Measurements from ENCODE around the gene DUOX2.
"Not testable (repeated sequence)": the region's sequence is repeated elsewhere in the genome, so short reads cannot be mapped to it uniquely, and the experiment has no call there.

The DUOX2 gene

DNA sequence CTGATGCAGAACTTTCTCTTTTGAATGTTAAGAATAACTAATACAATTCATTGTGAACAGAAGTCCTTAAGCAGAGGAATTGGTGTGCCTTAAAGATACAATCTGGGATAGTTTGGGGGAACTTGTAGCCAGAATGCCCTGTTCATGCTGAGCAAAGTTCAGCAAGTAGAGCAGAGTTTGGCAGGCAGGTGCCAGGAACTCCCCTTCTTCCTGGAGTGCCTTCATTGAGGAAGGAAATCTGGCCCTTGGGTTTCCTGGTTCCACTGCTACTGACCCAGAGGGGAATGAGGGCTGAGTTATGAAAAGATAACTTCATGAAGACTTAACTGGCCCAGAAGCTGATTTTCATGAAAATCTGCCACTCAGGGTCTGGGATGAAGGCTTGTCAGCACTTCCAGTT lies 40.4 kb downstream of the DUOX2 start:
- DNase-seq (ENCODE audit: low read depth, low spot score) = not testable (repeated sequence)

- DNase-seq (ENCODE audit: low read depth, low spot score) = not testable (repeated sequence)
Measured at GRCh38 chr15:45069942-45070360, 44.0 kb downstream of the DUOX2 start.

DNA sequence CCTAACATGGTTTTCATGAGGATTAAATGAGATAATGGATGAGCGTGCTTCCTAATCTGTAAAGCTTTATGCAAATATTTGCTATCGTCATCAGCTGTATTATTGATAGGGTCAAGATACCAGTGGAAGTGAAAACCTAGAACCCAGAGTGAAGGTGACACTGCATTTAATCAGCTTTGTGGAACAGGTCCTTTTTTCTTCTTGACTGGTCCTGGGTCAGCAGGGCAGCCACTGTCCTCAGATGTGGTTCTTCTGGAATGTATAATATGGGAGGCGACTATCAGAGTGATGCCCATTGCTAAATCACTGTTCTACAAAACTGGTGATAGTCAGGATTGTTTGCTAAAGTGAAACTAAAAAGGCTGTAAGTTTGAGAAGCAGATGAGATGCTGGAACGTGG lies 49.6 kb downstream of the DUOX2 start:
- DNase-seq (ENCODE audit: low read depth, low spot score) = no peak

GRCh38 chr15:45062301-45062700 lies 51.7 kb downstream of the DUOX2 start:
- not testable (repeated sequence) for DNase-seq (ENCODE audit: low read depth, low spot score)

DNA sequence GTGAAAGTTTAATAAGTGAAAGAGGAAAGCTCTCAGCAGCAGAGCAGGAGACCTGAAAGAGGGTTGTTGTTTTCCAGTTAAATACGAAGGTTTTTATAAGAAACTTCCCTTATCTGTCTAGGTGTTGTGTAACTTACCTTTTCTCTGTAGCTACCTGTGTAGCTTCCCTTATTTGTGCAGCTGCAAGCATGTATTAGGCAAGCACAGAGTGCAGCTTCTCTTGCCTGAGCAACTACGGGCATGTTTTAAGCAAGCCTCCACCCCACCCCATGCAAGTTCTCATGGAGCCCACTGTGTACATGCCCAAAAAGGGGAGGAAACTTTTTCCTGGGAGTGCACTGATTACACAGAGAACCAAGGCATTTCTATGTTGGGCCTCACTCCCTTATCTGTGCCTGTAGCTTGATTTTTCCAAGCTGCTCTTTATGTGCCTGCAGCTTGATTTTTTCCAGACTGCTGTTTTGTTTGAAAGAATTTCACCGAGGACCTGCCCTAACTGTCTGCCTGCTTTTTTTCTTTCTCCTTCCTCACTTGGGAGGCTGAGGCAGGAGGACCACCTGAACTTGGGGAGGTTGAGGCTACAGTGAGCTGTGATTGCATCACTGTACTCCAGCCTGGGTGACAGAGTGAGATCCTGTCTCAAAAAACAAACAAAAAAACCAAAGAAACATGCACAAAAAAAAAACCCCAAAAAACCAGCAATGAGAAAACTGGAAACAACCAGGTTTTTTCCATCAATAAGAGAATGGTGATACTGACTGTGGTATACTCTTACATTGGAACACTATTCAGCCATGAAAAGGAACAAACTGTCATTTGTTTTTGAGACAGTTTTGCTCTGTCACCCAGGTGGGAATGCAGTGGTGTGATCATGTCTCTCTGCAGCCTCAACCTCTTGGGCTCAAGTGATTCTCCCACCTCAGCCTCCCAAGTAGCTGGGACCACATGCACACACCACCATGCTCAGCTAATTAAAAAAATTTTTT lies 55.0 kb downstream of the DUOX2 start:
- not testable (repeated sequence) for DNase-seq (ENCODE audit: low read depth, low spot score)

DNA sequence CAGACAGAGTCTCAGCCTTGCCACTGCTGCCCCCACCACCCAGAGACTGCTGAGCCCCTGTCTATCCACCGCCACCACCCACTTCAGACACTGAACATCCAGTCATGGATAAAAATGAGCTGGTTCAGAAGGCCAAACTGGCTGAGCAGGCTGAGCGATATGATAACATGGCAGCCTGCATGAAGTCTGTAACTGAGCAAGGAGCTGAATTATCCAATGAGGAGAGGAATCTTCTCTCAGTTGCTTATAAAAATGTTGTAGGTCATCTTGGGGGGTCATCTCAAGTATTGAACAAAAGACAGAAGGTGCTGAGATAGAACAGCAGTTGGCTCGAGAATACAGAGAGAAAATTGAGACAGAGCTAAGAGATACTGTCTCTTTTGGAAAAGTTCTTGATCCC lies 61.3 kb downstream of the DUOX2 start:
- not testable (repeated sequence) for DNase-seq (ENCODE audit: low read depth, low spot score)

DNA sequence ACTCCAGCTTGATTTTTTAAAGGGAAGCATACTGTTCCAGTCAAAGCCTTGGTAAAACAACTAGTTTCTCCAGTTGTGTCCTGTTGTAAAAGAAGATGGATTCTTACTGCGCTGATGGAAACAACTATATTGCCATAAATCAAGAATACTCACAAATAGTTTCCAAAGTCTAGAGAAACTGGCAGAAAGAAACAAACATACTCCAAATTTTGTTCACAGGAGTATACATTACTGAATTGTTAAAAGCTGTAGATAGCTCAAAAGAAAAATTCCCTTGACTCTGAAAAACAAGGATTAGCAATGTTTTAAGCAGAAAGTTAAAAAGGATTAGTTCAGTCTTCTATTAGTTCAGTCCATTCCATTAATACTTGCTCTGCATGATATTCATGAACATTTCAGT lies 63.4 kb downstream of the DUOX2 start:
- DNase-seq (ENCODE audit: low read depth, low spot score) = no peak

DNA sequence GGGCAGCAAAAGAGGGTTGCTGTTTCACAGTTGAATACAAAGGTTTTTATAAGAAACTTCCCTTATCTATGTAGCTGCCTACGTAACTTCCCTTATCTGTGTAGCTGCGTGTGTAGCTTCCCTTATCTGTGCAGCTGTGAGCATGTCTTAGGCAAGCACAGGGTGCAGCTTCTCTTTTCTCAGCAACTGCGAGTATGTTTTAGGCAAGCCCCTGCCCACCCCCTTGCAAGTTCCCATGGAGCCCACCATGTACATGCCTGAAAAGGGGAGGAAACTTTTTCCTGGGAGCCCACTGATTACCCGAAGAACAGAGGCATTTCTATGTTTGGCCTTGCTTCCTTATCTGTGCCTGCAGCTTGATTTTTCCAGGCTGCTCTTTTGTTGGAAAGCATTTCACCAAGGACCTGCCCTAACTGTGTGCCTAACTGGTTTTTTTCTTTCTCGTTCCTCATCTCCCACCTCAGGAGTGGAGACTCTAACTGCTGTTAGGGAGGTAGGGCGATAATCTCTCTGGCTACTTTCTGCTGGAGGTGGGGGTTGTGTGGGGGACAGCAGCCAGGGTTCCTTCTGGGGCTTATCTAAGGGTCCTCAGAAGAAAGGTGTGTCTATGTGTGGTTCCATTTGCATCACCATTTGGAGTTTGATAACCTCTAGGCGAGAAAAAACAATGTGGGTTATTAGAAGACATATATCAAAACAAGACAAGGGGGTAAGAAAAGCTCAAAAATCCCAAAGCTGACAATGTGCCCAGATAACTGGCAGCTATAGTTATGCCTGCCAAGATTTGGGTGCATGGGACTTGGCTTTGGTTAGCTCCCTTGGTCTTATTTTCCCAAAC lies 65.0 kb downstream of the DUOX2 start:
- DNase-seq (ENCODE audit: low read depth, low spot score) = peak; percentile 37

DNA sequence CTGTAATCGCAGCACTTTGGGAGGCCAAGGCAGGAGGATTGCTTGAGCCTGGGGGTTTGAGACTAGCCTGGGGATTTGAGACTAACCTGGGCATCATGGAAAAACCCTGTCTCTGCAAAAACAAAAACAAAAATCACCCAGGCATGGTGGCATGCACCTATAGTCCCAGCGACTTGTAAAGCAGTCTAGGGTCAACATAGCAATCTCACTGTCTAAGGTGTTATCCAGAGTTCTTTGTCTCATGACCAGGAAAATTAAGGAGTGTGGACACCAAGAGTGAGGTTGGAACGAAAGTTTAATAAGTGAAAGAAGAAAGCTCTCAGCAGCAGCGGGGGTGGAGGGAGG lies 65.6 kb downstream of the DUOX2 start:
- DNase-seq (ENCODE audit: low read depth, low spot score) = not testable (repeated sequence)

DNA sequence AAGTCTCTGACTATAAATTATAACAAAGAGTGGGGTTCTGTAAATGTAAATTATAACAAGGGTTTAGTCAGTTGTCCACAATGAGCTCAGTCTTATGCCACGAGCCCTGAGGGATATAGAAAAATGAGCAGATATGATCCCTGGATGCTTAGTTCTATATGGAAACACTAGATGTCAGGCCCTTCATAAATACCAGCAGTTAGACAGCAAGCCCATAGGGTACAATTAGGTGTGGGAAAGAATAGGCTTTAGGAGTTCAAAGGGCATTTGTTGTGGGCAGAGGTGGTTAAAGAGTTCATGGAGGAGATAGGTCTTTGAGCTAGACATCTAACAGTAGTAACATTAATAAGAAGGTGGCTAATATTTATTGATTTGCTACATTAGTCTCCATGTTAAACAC lies 69.7 kb downstream of the DUOX2 start:
- not testable (repeated sequence) for DNase-seq (ENCODE audit: low read depth, low spot score)

DNA sequence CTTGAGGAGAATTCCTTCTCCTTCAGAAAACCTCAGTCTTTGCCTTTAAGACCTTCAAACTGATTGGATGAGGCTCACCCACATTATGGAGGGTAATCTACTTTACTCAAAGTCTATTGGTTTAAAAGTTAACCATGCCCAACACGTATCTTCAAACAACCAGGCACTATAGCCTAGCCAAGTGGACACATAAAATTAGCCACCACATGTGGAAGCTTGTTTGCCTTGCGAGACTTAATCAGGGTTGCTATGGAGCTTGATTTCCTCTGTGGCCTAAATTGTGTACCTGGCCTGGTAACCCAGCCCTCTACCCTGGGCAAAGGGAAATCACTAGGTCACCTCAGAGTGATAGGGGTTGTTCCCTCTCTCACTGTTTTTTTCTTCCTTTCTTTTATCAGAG lies 71.1 kb downstream of the DUOX2 start:
- DNase-seq (ENCODE audit: low read depth, low spot score) = not testable (repeated sequence)

All from ELF-1 (cell line).